OCI-M1 (cell line): ENCODE measurements around the gene LPAR2.
A peak's percentile ranks its signal among the peaks of the same experiment; 100 is the strongest.

Experiments used
- DNase-seq: peaks from one replicate; lab custom pipeline; 2025; lab: John Stamatoyannopoulos, UW

The LPAR2 gene

GRCh38 chr19:19597809-19598306, 30.2 kb downstream of the LPAR2 start:
- peak; percentile 82 for DNase-seq

DNA sequence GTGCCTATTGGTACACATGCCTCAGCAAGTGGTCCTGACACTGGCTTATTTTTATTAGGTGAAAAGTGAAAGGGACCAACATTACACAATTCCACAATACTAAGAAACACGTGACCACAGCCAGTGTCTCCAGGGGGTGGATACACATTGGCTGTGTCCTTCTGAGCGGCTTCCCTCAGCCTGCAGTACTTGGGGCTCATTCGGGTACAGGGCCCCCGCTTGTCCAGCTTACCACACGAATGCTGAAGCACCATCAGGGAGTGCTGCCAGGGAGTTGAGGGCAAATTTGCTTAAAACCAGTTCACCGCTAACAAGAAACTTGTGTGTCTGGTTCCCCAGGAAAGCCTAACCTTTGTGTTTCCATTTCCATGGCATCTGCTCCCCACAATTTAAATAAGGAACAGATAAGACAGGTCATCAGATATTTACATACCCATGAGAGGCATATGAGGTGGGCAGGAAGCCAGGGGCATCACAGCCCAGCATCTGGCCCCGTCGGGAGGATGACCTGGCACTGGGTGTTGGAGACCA, 32.8 kb downstream of the LPAR2 start:
- DNase-seq = peak; percentile 73

- no peak for DNase-seq
Measured at GRCh38 chr19:19594381-19594780, 33.6 kb downstream of the LPAR2 start.

DNA sequence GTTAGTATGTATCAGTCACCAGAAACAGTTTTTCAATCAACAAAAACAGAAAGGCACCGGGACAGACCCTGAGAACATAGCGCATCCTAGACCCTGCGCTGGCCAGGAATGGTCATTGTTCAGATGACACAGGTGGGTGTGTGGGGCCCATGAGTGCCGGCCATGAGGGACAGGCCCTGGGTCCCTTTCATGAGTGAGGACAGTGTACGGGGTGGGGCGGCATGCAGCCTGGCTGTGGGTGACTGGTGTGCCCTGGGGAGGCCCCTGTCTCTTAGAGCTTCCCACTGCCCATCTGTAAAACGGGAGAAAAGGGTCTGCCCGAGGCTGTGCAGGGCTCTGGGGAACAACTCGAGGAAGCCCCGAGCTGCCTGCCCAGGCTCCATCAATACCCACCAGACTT, 35.3 kb downstream of the LPAR2 start:
- no peak for DNase-seq

DNA sequence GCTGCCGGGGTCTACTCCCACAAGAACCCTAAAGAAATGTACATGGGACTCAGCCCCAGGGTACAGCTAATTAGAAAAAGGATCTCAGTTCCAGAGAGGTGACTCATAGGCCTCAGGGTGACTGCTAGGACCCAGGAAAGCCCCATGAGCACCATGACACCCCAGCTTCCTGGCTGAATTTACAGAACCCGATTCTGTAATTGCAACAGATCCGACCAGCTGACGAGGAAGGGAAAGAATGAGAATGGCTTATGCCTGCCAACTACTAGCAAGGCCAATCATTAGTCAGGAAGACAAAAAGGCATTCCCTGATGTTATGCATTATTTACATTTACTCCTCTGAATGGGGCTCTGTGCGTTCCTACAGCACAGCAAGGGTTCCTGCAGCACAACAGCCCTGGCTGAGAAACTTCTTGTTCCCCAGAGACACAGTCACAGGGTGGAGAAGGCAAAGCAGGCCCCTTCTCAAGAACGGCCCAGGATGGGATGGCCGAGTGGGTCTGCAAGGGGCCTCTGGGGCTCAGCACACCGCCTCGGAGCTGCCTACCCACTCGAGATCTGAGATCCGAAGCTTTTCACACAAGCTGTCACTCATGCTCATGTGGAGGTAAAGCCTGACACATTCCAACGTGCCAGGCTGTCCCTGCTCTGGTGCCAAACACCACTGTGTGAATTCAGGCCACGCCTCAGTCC, 36.7 kb downstream of the LPAR2 start:
- DNase-seq = no peak

DNA sequence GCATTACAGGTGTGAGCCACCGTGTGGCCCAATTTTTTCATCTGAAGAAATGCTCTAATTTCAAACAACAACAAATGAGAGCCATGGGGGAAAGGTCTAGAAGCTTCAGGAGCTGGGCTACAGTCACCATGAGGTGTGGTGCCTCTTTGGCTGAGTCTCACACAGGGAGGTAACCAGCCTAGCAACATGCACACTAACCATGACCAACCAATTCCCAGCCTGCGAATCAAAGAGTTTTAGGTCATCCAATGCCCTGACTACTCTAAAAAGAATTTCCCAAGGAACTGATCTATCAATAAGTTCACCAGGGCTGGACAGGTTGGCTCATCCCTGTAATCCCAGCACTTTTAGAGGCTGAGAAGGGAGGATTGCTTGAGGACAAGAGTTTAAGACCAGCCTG, 39.5 kb downstream of the LPAR2 start:
- no peak for DNase-seq

DNA sequence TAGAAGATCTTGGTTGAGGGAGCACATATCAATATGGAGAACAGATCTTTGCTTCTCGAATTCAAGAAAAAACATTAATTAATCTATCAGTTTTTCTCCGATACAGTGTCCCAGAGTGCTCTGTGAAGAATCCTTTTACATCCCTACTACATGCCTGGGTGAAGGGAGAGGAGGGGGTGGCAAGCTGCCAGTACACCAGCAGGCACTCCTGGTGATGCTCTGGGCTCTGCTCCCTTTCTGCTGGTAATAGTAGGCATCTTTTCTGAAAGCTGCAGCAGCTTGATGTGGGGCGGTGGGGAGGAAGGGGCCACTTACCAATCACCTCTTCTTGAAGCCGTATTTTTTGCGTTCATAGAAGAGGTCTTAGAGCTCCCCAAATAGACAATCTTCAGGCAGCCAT, 40.2 kb downstream of the LPAR2 start:
- DNase-seq = no peak

DNA sequence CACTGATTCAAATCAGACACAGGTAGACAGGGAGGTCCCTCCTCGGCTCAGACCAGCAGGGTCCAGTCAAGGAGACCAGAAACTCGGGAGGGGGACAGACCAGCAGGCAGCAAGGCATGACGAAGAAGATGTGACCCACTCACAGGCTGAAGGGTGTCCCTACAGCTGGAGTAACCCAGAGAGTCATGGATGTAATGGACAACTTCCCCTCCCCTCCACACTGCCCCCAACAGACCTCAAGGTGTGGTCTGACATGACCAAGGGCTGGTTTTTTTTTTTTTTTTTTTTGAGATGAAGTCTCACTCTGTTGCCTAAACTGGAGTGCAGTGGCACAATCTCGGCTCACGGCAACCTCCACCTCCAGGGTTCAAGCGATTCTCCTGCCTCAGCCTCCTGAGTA, 43.7 kb downstream of the LPAR2 start:
- DNase-seq = no peak

- no peak for DNase-seq
Measured at GRCh38 chr19:19582471-19582870, 45.5 kb downstream of the LPAR2 start.

DNA sequence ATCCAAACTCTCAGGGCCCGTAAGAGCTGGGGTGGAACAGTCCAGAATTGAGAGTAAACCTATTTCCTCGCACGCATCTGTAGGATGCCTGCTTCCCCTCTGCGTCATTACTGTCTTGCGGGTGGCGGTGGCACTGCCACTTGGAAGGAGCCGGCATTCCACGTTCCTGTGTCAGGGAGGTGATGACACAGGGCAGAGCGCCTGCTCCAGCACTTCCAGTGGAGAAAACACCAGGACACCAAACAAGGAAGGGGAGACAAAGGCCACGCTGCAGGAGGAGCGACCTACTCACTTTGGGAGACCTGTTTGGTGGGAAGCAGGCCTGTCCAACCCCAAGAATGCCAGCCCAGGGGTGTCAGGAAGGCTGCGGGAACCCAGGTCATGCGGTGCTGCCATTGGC, 46.6 kb downstream of the LPAR2 start:
- no peak for DNase-seq

GRCh38 chr19:19580418-19580817, 47.6 kb downstream of the LPAR2 start:
- no peak for DNase-seq

- DNase-seq = no peak
Measured at GRCh38 chr19:19579533-19580361, 48.3 kb downstream of the LPAR2 start.

- no peak for DNase-seq
Measured at GRCh38 chr19:19578252-19578651, 49.8 kb downstream of the LPAR2 start.

DNA sequence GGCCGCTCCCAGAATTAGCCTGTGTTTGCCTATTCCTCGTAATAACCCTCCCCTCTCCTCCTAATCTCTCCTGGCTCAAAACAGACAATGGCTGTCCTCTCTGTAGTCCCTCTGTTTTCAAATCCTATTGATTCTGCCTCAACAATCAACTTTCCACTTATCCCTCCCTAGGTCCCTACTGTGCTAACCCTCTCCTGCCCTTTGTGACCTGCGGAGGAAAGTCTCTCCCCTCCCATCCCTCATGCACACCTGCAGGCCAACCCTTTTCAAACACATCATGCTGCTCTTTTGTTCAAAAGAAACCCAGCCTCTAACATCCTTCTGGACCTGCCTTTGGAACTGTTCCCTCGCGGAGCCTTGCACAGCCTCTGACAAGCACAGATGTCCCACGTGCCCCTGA, 52.6 kb downstream of the LPAR2 start:
- no peak for DNase-seq
